ENCODE data around the gene CASKIN2. TPM values are rescaled to one million over a fixed set of nuclear protein-coding genes. Genes with fewer than 3 reads are reported as not detected.

The CASKIN2 gene
- polyA plus RNA-seq, 2 of the 4 experiments (the other 2 are of a cell fraction), result 3.6 to 11.2 TPM

- POLR2A ChIA-PET, result no interaction called here
Measured at GRCh38 chr17:75555679-75556153, 40.4 kb upstream of the CASKIN2 start.

GRCh38 chr17:75553295-75554110 is 38.2 kb upstream of the CASKIN2 start:
- ATAC-seq (no peak), DNase-seq (ENCODE audit: low read depth in 1 of 2, low spot score in 1 of 2) (no peak), FAIRE-seq (no peak)
- 72% methylated on average over 8 of the region's 8 CpGs for WGBS (ENCODE audit: missing lambda C conversion rate)
- H3K4me1 ChIP-seq, result peaks cover 79% of the 10 kb centered on the region
- no peaks in the 10 kb centered on the region for H3K9me3 ChIP-seq
- POLR2A ChIA-PET, result no interaction called here
- CTCF ChIA-PET, result interaction anchor here (0.6 to 3.2 kb wide), 11 partner anchors 10 to 195 kb away, joined by 3 to 14 read pairs (median 3); partner anchors contain the start of genes LLGL2 and TSEN54
- TF ChIP-seq HEYL (CRISPR knock-in tag; IDR thresholded peaks at IDR 0.05) (no peak), ZFP36 (IDR thresholded peaks at IDR 0.05; ENCODE audit: borderline replicate concordance, partially characterized antibody) (peak; percentile 7)
- H3K4me2 ChIP-seq, result peak overlapping the region; percentile 36
- peak overlapping the region; percentile 54 to 83 for H3K27ac ChIP-seq
- no peak overlapping the region for H3K4me3 ChIP-seq

More at GRCh38 chr17:75555679-75556153, 40.4 kb upstream of the CASKIN2 start:
- TF ChIP-seq NR3C1 (IDR thresholded peaks at IDR 0.05) (no peak), FOSB (CRISPR knock-in tag; IDR thresholded peaks at IDR 0.05) (no peak), HOXA7 (CRISPR knock-in tag; IDR thresholded peaks at IDR 0.05) (no peak), RAD21 (conservative IDR thresholded peaks at IDR 0.05 in 1 of 2, IDR thresholded peaks at IDR 0.05 in 1 of 2) (no peak), REST (IDR thresholded peaks at IDR 0.05) (no peak), POLR2AphosphoS2 (conservative IDR thresholded peaks at IDR 0.05; ENCODE audit: low read length) (no peak), ZNF302 (CRISPR knock-in tag; IDR thresholded peaks at IDR 0.05) (no peak)
- no peak for ATAC-seq
- 92% methylated on average over 21 of the region's 21 CpGs for WGBS (ENCODE audit: missing lambda C conversion rate)
- FAIRE-seq, result no peak
- H3K4me1 ChIP-seq, result peaks cover 79% of the 10 kb centered on the region
- no peaks in the 10 kb centered on the region for H3K9me3 ChIP-seq
- no peak for DNase-seq (ENCODE audit: low read depth in 1 of 2, low spot score in 1 of 2)
- peak overlapping the region; percentile 93 to 95 for H3K27ac ChIP-seq
- CTCF ChIA-PET, result interaction anchor here (1.4 to 2.5 kb wide), 3 partner anchors 10 to 78 kb away, joined by 4 to 7 read pairs (median 5); no protein-coding TSS in a partner anchor
- no peak overlapping the region for H3K4me3 ChIP-seq
- H3K4me2 ChIP-seq, result no peak overlapping the region; the same call in 2 of the 3 replicates

- 73% methylated on average over 14 of the region's 14 CpGs for WGBS (ENCODE audit: missing lambda C conversion rate)
- no peak overlapping the region for H3K4me3 ChIP-seq
- ATAC-seq (peak in 1 of 2 experiments; percentile 12; a peak in 3 of 6 replicates), FAIRE-seq (no peak), DNase-seq (ENCODE audit: low read depth in 1 of 2, low spot score in 1 of 2) (peak in 1 of 2 experiments; percentile 36)
- peak overlapping the region; percentile 36 for H3K4me2 ChIP-seq
- peak overlapping the region; percentile 54 to 83 for H3K27ac ChIP-seq
- no peak for TF ChIP-seq TFCP2L1 (CRISPR knock-in tag; IDR thresholded peaks at IDR 0.05)
- TF ChIP-seq FOSL2 (IDR thresholded peaks at IDR 0.05), result no peak
- no peak for TF ChIP-seq FOSL2 (CRISPR knock-in tag; IDR thresholded peaks at IDR 0.05)
- TF ChIP-seq KDM5A (IDR thresholded peaks at IDR 0.05), result no peak
- TF ChIP-seq HOXB13 (CRISPR knock-in tag; IDR thresholded peaks at IDR 0.05; ENCODE audit: low read depth), result no peak
- no peak for TF ChIP-seq REST (IDR thresholded peaks at IDR 0.05)
- no peak for TF ChIP-seq EHMT2 (IDR thresholded peaks at IDR 0.05; ENCODE audit: low read depth)
- POLR2A ChIA-PET, result no interaction called here
- CTCF ChIA-PET, result interaction anchor here (0.6 to 3.2 kb wide), 12 partner anchors 10 to 236 kb away, joined by 3 to 14 read pairs (median 3); partner anchors contain the start of genes LLGL2 and TSEN54
- no peaks in the 10 kb centered on the region for H3K9me3 ChIP-seq
- H3K4me1 ChIP-seq, result peaks cover 70% of the 10 kb centered on the region
Measured at GRCh38 chr17:75552425-75553294, 37.3 kb upstream of the CASKIN2 start.

All from A549 (cell line).